ENCODE measurements around the gene NUDT4. TPM values are rescaled to one million over a fixed set of nuclear protein-coding genes. Genes with fewer than 3 reads are reported as not detected.

The NUDT4 gene
- total RNA-seq, 1 experiment from 2014 or later = 236 TPM

- DNase-seq = no peak
- no peak overlapping the region for H3K4me3 Mint-ChIP-seq (ENCODE audit: unreplicated experiment)
- BruUV-seq (replicated peaks) = no TSS peak
- H3K4me3 ChIP-seq (ENCODE audit: low read depth, low read length) = no peak overlapping the region
- H3K27ac Mint-ChIP-seq (ENCODE audit: unreplicated experiment) = no peak overlapping the region
- H3K9me3 Mint-ChIP-seq (ENCODE audit: unreplicated experiment) = no peaks in the 10 kb centered on the region
- intact Hi-C loops (cut with micrococcal nuclease; ENCODE audit: unreplicated experiment) = no loop called here
- no peaks in the 10 kb centered on the region for H3K4me1 ChIP-seq
- H3K27me3 Mint-ChIP-seq (ENCODE audit: insufficient read depth, unreplicated experiment) = no peaks in the 10 kb centered on the region
- TF ChIP-seq CTCF (IDR thresholded peaks at IDR 0.05; ENCODE audit: insufficient read depth in 1 of 2, low read depth in 1 of 2, low read length in 1 of 2, severe bottlenecking in 1 of 2, unreplicated experiment in 1 of 2) = no peak
- POLR2A ChIA-PET = interaction anchor here (0.6 kb wide), 1 partner anchor 10 kb away, joined by 16 read pairs; no protein-coding TSS in a partner anchor
- no peaks in the 10 kb centered on the region for H3K27me3 ChIP-seq (replicated peaks; ENCODE audit: control insufficient read depth, insufficient read depth, low read length)
- CTCF ChIA-PET = no interaction called here
- H3K9me3 ChIP-seq = no peaks in the 10 kb centered on the region; the same call in 1 of the 2 replicates
- no peaks in the 10 kb centered on the region for H3K4me1 Mint-ChIP-seq (ENCODE audit: low read depth, unreplicated experiment)
- no peaks in the 10 kb centered on the region for H3K36me3 Mint-ChIP-seq (ENCODE audit: insufficient read depth, unreplicated experiment)
- H3K36me3 ChIP-seq (ENCODE audit: control insufficient read depth, insufficient read depth, low read length) = no peaks in the 10 kb centered on the region
Measured at GRCh38 chr12:93453633-93454032, 75.9 kb downstream of the NUDT4 start.

GRCh38 chr12:93456077-93456476 is 78.4 kb downstream of the NUDT4 start:
- intact Hi-C loops (cut with micrococcal nuclease; ENCODE audit: unreplicated experiment) = no loop called here
- Histone ChIP-seq H3K4me1 (no peaks in the 10 kb centered on the region), H3K27me3 (replicated peaks; ENCODE audit: control insufficient read depth, insufficient read depth, low read length) (no peaks in the 10 kb centered on the region), H3K9me3 (no peaks in the 10 kb centered on the region; the same call in 1 of the 2 replicates), H3K4me3 (ENCODE audit: low read depth, low read length) (no peak overlapping the region), H3K36me3 (ENCODE audit: control insufficient read depth, insufficient read depth, low read length) (no peaks in the 10 kb centered on the region)
- no peak for TF ChIP-seq CTCF (IDR thresholded peaks at IDR 0.05; ENCODE audit: insufficient read depth in 1 of 2, low read depth in 1 of 2, low read length in 1 of 2, severe bottlenecking in 1 of 2, unreplicated experiment in 1 of 2)
- no peak for DNase-seq
- Mint-ChIP-seq H3K4me1 (ENCODE audit: low read depth, unreplicated experiment) (no peaks in the 10 kb centered on the region), H3K4me3 (ENCODE audit: unreplicated experiment) (no peak overlapping the region), H3K27me3 (ENCODE audit: insufficient read depth, unreplicated experiment) (no peaks in the 10 kb centered on the region), H3K27ac (ENCODE audit: unreplicated experiment) (no peak overlapping the region), H3K9me3 (ENCODE audit: unreplicated experiment) (no peaks in the 10 kb centered on the region), H3K36me3 (ENCODE audit: insufficient read depth, unreplicated experiment) (peaks cover 4% of the 10 kb centered on the region)
- ChIA-PET CTCF (no interaction called here), POLR2A (interaction anchor here (0.6 kb wide), 1 partner anchor 9 kb away, joined by 3 read pairs; no protein-coding TSS in a partner anchor)
- BruUV-seq (replicated peaks) = no TSS peak

Other genes with a start within 250 kb of the NUDT4 start
- gene UBE2N, start 64.0 kb downstream of the NUDT4 start, total RNA-seq (2022) = 146 and 153 TPM in 2 replicates
- gene MRPL42, start 89.6 kb downstream of the NUDT4 start, total RNA-seq (2022) = 77.0 and 78.2 TPM in 2 replicates
- gene SOCS2, start 194.8 kb downstream of the NUDT4 start, total RNA-seq (2022) = 95.4 and 96.6 TPM in 2 replicates